ENCODE results near the gene IST1. TPM values are rescaled to one million over a fixed set of nuclear protein-coding genes. Genes with fewer than 3 reads are reported as not detected.
"Not testable (repeated sequence)": the region's sequence is repeated elsewhere in the genome, so short reads cannot be mapped to it uniquely, and the experiment has no call there.

Gene IST1
- polyA plus RNA-seq, 4 donors, result 112 to 257 (median 155) TPM

GRCh38 chr16:71902656-71903365, 7.5 kb downstream of the IST1 start:
- no peak for DNase-seq
- no peaks in the 10 kb centered on the region for H3K27me3 ChIP-seq (ENCODE audit: control insufficient read depth in 3 of 3, insufficient read depth in 3 of 3, low read length in 3 of 3)
- no peak for FAIRE-seq
- no peak overlapping the region for H3K27ac ChIP-seq (ENCODE audit: low read depth in 1 of 3, low read length in 2 of 3)
- H3K4me3 ChIP-seq (ENCODE audit: low read depth in 1 of 3, low read length in 3 of 3), result no peak overlapping the region
- peaks cover 0 to 16% (median 2%) of the 10 kb centered on the region in 3 donors for H3K4me1 ChIP-seq (ENCODE audit: control insufficient read depth in 3 of 3, insufficient read depth in 2 of 3, low read depth in 1 of 3, low read length in 2 of 3)
- H3K9me3 ChIP-seq (ENCODE audit: control insufficient read depth in 2 of 2, insufficient read depth in 1 of 2, low read depth in 1 of 2, low read length in 1 of 2), result peaks cover 0 to 4% of the 10 kb centered on the region in 2 donors
- H3K36me3 ChIP-seq (ENCODE audit: control insufficient read depth in 3 of 3, insufficient read depth in 2 of 3, low read depth in 1 of 3, low read length in 3 of 3), result peaks cover 0 to 30% (median 0%) of the 10 kb centered on the region in 3 donors
- 82 to 85% (median 84%) methylated on average over 5 of the region's 5 CpGs for WGBS, 3 donors

- Histone ChIP-seq H3K9me3 (ENCODE audit: control insufficient read depth in 2 of 2, insufficient read depth in 1 of 2, low read depth in 1 of 2, low read length in 1 of 2) (peaks cover 0 to 4% of the 10 kb centered on the region in 2 donors), H3K27me3 (ENCODE audit: control insufficient read depth in 3 of 3, insufficient read depth in 3 of 3, low read length in 3 of 3) (no peaks in the 10 kb centered on the region), H3K27ac (ENCODE audit: low read depth in 1 of 3, low read length in 2 of 3) (no peak overlapping the region), H3K4me3 (ENCODE audit: low read depth in 1 of 3, low read length in 3 of 3) (no peak overlapping the region), H3K4me1 (ENCODE audit: control insufficient read depth in 3 of 3, insufficient read depth in 2 of 3, low read depth in 1 of 3, low read length in 2 of 3) (peaks cover 0 to 10% (median 5%) of the 10 kb centered on the region in 3 donors), H3K36me3 (ENCODE audit: control insufficient read depth in 3 of 3, insufficient read depth in 2 of 3, low read depth in 1 of 3, low read length in 3 of 3) (peaks cover 0 to 28% (median 0%) of the 10 kb centered on the region in 3 donors)
- no peak for FAIRE-seq
- DNase-seq, result no peak
- 58 to 74% (median 71%) methylated on average over 2 of the region's 2 CpGs for WGBS, 3 donors
Observed at GRCh38 chr16:71903608-71904007, 8.3 kb downstream of the IST1 start.

DNA sequence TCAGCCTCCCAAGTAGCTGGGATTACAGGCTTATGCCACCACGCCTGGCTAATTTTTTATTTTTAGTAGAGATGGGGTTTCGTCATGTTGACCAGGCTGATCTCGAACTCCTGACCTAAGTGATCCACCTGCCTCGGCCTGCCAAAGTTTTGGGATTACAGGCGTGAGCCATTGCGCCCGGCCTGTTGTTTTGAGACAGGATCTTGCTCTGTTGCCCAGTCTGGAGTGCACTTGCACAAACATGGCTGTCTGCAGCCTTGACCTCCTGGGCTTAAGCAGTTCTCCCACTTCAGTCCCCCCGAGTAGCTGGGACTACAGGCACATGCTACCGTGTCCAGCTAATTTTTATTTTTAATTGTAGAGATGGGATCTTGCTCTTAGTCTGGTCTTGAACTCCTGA, 8.9 kb downstream of the IST1 start:
- no peak for FAIRE-seq
- peaks cover 0 to 28% (median 0%) of the 10 kb centered on the region in 3 donors for H3K36me3 ChIP-seq (ENCODE audit: control insufficient read depth in 3 of 3, insufficient read depth in 2 of 3, low read depth in 1 of 3, low read length in 3 of 3)
- H3K9me3 ChIP-seq (ENCODE audit: control insufficient read depth in 2 of 2, insufficient read depth in 1 of 2, low read depth in 1 of 2, low read length in 1 of 2), result peaks cover 0 to 4% of the 10 kb centered on the region in 2 donors
- no peak for DNase-seq
- H3K27ac ChIP-seq (ENCODE audit: low read depth in 1 of 3, low read length in 2 of 3), result no peak overlapping the region
- 81 to 89% (median 85%) methylated on average over 9 of the region's 9 CpGs for WGBS, 3 donors
- no peaks in the 10 kb centered on the region for H3K27me3 ChIP-seq (ENCODE audit: control insufficient read depth in 3 of 3, insufficient read depth in 3 of 3, low read length in 3 of 3)
- H3K4me3 ChIP-seq (ENCODE audit: low read depth in 1 of 3, low read length in 3 of 3), result no peak overlapping the region
- peaks cover 0 to 7% (median 7%) of the 10 kb centered on the region in 3 donors for H3K4me1 ChIP-seq (ENCODE audit: control insufficient read depth in 3 of 3, insufficient read depth in 2 of 3, low read depth in 1 of 3, low read length in 2 of 3)

- H3K4me1 ChIP-seq (ENCODE audit: control insufficient read depth in 3 of 3, insufficient read depth in 2 of 3, low read depth in 1 of 3, low read length in 2 of 3); H3K4me3 ChIP-seq (ENCODE audit: low read depth in 1 of 3, low read length in 3 of 3); DNase-seq; H3K9me3 ChIP-seq (ENCODE audit: control insufficient read depth in 2 of 2, insufficient read depth in 1 of 2, low read depth in 1 of 2, low read length in 1 of 2); H3K27ac ChIP-seq (ENCODE audit: low read depth in 1 of 3, low read length in 2 of 3); H3K27me3 ChIP-seq (ENCODE audit: control insufficient read depth in 3 of 3, insufficient read depth in 3 of 3, low read length in 3 of 3); FAIRE-seq: not testable (repeated sequence)
- WGBS, 3 donors, result 72 to 90% (median 73%) methylated on average over 6 of the region's 6 CpGs
- peaks cover 0 to 26% (median 0%) of the 10 kb centered on the region in 3 donors for H3K36me3 ChIP-seq (ENCODE audit: control insufficient read depth in 3 of 3, insufficient read depth in 2 of 3, low read depth in 1 of 3, low read length in 3 of 3)
Observed at GRCh38 chr16:71905765-71906164, 10.4 kb downstream of the IST1 start.

GRCh38 chr16:71911121-71911520, 15.8 kb downstream of the IST1 start:
- H3K4me3 ChIP-seq (ENCODE audit: low read depth in 1 of 3, low read length in 3 of 3), result no peak overlapping the region
- no peaks in the 10 kb centered on the region for H3K27me3 ChIP-seq (ENCODE audit: control insufficient read depth in 3 of 3, insufficient read depth in 3 of 3, low read length in 3 of 3)
- no peak overlapping the region for H3K27ac ChIP-seq (ENCODE audit: low read depth in 1 of 3, low read length in 2 of 3)
- peaks cover 0 to 24% (median 4%) of the 10 kb centered on the region in 3 donors for H3K36me3 ChIP-seq (ENCODE audit: control insufficient read depth in 3 of 3, insufficient read depth in 2 of 3, low read depth in 1 of 3, low read length in 3 of 3)
- H3K4me1 ChIP-seq (ENCODE audit: control insufficient read depth in 3 of 3, insufficient read depth in 2 of 3, low read depth in 1 of 3, low read length in 2 of 3), result peaks cover 0 to 9% (median 6%) of the 10 kb centered on the region in 3 donors
- 39 to 73% (median 50%) methylated on average over 7 of the region's 7 CpGs for WGBS, 3 donors
- DNase-seq, result peak in 1 of 2 donors; percentile 51
- peaks cover 0 to 4% of the 10 kb centered on the region in 2 donors for H3K9me3 ChIP-seq (ENCODE audit: control insufficient read depth in 2 of 2, insufficient read depth in 1 of 2, low read depth in 1 of 2, low read length in 1 of 2)
- FAIRE-seq, result no peak

DNA sequence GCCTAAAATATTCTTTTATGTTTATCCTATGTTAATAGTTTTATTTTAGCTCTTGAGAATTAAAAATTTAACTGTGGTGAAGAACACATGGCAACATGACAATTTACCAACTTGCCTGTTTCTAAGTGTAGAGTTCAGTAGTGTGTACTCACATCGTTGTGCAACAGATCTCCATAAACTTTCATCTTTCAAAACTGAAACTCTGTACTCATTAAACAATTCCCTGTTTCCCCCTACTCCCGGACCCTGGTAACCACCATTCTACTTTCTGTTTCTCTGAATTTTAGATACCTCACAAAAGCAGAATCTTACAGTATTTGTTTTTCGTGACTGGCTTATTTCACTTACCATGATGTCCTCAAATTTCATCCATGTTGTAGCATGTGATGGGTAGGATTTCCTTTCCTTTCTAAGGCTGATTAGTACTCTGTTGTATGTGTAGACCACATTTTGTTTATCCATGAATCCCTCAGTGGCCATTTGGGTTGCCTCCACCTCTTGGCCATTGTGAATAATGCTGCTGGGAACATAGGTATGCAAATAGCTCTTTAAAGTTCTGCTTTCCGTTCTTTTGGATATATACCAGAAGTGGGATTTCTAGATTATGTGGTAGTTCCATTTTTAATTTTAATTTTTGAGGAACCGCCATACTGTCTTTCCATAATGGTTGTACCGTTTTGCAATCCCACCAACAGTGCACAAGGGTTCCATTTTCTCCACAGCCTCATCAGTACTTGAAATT, 17.4 kb downstream of the IST1 start:
- no peak for DNase-seq
- Histone ChIP-seq H3K4me1 (ENCODE audit: control insufficient read depth in 3 of 3, insufficient read depth in 2 of 3, low read depth in 1 of 3, low read length in 2 of 3) (peaks cover 0 to 9% (median 6%) of the 10 kb centered on the region in 3 donors), H3K4me3 (ENCODE audit: low read depth in 1 of 3, low read length in 3 of 3) (no peak overlapping the region), H3K27me3 (ENCODE audit: control insufficient read depth in 3 of 3, insufficient read depth in 3 of 3, low read length in 3 of 3) (no peaks in the 10 kb centered on the region), H3K27ac (ENCODE audit: low read depth in 1 of 3, low read length in 2 of 3) (no peak overlapping the region), H3K9me3 (ENCODE audit: control insufficient read depth in 2 of 2, insufficient read depth in 1 of 2, low read depth in 1 of 2, low read length in 1 of 2) (no peaks in the 10 kb centered on the region), H3K36me3 (ENCODE audit: control insufficient read depth in 3 of 3, insufficient read depth in 2 of 3, low read depth in 1 of 3, low read length in 3 of 3) (peaks cover 0 to 23% (median 9%) of the 10 kb centered on the region in 3 donors)
- no peak for FAIRE-seq
- 76 to 81% (median 79%) methylated on average over 6 of the region's 6 CpGs for WGBS, 3 donors

- Histone ChIP-seq H3K36me3 (ENCODE audit: control insufficient read depth in 3 of 3, insufficient read depth in 2 of 3, low read depth in 1 of 3, low read length in 3 of 3) (peaks cover under 1 to 32% (median 18%) of the 10 kb centered on the region in 3 donors), H3K4me3 (ENCODE audit: low read depth in 1 of 3, low read length in 3 of 3) (no peak overlapping the region), H3K4me1 (ENCODE audit: control insufficient read depth in 3 of 3, insufficient read depth in 2 of 3, low read depth in 1 of 3, low read length in 2 of 3) (peaks cover 0 to 6% (median 3%) of the 10 kb centered on the region in 3 donors), H3K27me3 (ENCODE audit: control insufficient read depth in 3 of 3, insufficient read depth in 3 of 3, low read length in 3 of 3) (no peaks in the 10 kb centered on the region), H3K27ac (ENCODE audit: low read depth in 1 of 3, low read length in 2 of 3) (no peak overlapping the region), H3K9me3 (ENCODE audit: control insufficient read depth in 2 of 2, insufficient read depth in 1 of 2, low read depth in 1 of 2, low read length in 1 of 2) (peaks cover 0 to 9% of the 10 kb centered on the region in 2 donors)
- FAIRE-seq, result no peak
- 64 to 82% (median 74%) methylated on average over 2 of the region's 2 CpGs for WGBS, 3 donors
- no peak for DNase-seq
Observed at GRCh38 chr16:71914802-71915201, 19.5 kb downstream of the IST1 start.

DNA sequence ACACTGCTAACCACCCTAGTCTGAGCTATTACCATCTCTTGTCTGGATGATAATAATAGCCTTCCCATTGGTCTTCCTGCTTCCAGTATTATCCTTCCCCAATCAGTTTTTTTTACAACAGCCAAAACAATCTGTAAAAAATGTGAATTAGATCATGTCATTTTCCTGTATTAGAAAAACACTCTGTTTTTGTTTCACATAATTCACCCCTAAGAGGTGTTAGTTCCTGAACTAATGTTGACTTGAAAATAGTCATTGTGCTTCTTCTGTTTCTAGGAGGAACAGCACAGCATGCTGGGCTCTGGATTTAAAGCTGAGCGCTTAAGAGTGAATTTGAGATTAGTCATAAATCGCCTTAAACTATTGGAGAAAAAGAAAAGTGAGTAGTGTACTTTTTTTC, 20.0 kb downstream of the IST1 start:
- H3K4me1 ChIP-seq (ENCODE audit: control insufficient read depth in 3 of 3, insufficient read depth in 2 of 3, low read depth in 1 of 3, low read length in 2 of 3), result peaks cover 0 to 6% (median 0%) of the 10 kb centered on the region in 3 donors
- FAIRE-seq (no peak), DNase-seq (no peak)
- 93 to 96% (median 96%) methylated on average over 2 of the region's 2 CpGs for WGBS, 3 donors
- no peaks in the 10 kb centered on the region for H3K27me3 ChIP-seq (ENCODE audit: control insufficient read depth in 3 of 3, insufficient read depth in 3 of 3, low read length in 3 of 3)
- H3K36me3 ChIP-seq (ENCODE audit: control insufficient read depth in 3 of 3, insufficient read depth in 2 of 3, low read depth in 1 of 3, low read length in 3 of 3), result peaks cover 3 to 35% (median 20%) of the 10 kb centered on the region in 3 donors
- no peak overlapping the region for H3K27ac ChIP-seq (ENCODE audit: low read depth in 1 of 3, low read length in 2 of 3)
- peaks cover 0 to 9% of the 10 kb centered on the region in 2 donors for H3K9me3 ChIP-seq (ENCODE audit: control insufficient read depth in 2 of 2, insufficient read depth in 1 of 2, low read depth in 1 of 2, low read length in 1 of 2)
- no peak overlapping the region for H3K4me3 ChIP-seq (ENCODE audit: low read depth in 1 of 3, low read length in 3 of 3)

Data from small intestine (tissue), 7 donors.